Measurements from ENCODE around the gene PLPP3.

PLPP3 gene

DNA sequence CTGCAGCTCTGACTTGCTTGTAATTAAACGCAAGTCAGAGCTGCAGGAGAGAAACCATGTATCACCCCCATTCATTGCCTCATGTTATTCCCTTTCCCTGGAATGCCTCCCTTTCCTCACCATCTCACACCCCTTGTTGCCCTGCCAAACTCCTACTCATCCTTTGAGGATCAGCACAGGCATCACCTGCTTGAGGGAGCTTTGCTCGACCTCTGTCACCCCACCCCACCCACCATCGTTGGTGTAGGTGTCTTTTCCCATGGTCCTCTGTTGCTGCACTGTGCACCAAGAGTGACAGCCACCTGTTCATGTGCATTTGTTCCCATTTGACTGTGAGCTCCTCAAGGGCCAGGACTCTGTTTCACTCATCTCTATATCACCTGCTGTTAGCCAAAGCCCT, 117.2 kb downstream of the PLPP3 start:
- TF ChIP-seq, protein P1, sequence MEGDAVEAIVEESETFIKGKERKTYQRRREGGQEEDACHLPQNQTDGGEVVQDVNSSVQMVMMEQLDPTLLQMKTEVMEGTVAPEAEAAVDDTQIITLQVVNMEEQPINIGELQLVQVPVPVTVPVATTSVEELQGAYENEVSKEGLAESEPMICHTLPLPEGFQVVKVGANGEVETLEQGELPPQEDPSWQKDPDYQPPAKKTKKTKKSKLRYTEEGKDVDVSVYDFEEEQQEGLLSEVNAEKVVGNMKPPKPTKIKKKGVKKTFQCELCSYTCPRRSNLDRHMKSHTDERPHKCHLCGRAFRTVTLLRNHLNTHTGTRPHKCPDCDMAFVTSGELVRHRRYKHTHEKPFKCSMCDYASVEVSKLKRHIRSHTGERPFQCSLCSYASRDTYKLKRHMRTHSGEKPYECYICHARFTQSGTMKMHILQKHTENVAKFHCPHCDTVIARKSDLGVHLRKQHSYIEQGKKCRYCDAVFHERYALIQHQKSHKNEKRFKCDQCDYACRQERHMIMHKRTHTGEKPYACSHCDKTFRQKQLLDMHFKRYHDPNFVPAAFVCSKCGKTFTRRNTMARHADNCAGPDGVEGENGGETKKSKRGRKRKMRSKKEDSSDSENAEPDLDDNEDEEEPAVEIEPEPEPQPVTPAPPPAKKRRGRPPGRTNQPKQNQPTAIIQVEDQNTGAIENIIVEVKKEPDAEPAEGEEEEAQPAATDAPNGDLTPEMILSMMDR (IDR thresholded peaks at IDR 0.05; ENCODE audit: borderline replicate concordance, insufficient read depth, low read depth, low read length) = no peak
- H3K4me3 ChIP-seq (ENCODE audit: low read depth, low read length) = no peak overlapping the region

DNA sequence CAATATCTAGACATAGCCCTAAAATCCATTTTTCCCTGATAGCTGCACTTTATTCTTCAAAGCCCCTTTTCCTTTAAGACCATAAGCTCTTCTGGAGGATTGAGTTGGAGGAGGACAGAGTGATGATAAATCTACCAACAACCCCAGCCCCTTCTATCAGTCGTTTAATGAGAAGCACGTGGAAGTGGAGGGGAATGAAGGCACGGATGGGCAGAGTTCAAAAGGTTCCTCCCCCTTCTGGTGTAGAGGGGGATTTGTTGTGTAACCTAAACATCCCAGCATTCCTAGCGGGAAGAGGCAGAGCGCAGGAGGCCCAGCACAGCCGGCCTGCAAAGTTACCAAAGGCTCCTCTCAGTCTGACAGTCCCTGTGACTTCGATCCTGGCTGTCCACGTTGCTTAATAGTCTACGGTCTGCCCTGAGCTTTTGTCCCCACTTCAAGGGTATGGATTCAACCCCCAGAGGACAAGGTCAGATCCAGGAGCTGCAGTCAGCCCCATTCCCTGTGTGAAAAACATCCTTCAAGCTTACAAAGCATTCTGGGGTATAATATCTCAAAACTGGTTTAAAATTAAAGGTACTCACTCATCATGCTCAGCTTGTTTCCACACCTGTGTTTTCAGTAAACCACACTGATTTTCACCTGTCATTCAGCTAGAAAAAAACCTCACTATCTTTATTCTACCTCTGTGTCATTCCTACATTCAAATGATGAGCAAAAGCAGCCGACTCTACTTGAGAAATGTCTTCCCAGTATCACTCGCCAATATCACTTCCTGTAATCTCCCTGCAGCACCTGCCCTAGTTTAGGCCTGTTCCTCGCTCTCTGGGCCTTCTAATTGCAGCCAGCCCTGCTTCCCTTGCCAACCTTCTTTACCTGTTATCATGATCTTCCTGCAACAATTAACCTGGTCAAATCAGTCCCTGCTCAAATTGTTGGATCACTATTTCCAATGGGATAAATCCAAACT, 117.9 kb downstream of the PLPP3 start:
- TF ChIP-seq, protein P1 (IDR thresholded peaks at IDR 0.05; ENCODE audit: borderline replicate concordance, insufficient read depth, low read depth, low read length) = no peak
- no peak overlapping the region for H3K4me3 ChIP-seq (ENCODE audit: low read depth, low read length)

- TF ChIP-seq, protein P1 (IDR thresholded peaks at IDR 0.05; ENCODE audit: borderline replicate concordance, insufficient read depth, low read depth, low read length) = no peak
- no peak overlapping the region for H3K4me3 ChIP-seq (ENCODE audit: low read depth, low read length)
Measured at GRCh38 chr1:56459260-56459659, 120.1 kb downstream of the PLPP3 start.

DNA sequence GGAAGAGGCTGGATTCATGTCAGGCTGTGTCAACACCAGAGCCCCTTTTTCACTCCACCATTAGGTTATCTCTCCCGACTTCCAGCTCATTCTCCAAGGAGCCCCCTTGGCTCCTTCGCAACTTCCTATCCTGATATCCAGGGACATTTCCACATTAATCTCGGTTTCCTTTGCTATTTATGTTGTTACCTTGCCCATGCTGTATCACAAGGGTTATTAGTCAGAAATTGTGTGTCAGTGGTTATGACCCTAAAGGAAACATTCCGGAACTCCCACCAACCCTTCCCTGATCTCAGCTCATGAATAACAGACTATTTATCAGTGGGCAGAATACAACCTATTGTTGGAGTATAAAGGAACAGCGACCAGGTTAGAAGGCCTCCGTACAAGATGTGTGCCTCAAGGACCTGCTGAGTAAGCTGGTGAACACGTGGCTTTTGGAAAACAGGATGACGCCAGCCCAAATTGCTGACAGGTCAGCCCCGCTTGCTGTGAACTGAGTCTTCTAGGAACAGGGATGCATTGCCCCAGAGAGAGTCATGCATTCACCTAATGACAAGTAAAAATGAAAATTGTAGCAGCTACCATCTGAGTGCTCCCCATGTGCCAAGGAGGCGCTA, 121.5 kb downstream of the PLPP3 start:
- H3K4me3 ChIP-seq (ENCODE audit: low read depth, low read length) = no peak overlapping the region
- TF ChIP-seq, protein P1 (IDR thresholded peaks at IDR 0.05; ENCODE audit: borderline replicate concordance, insufficient read depth, low read depth, low read length) = no peak

DNA sequence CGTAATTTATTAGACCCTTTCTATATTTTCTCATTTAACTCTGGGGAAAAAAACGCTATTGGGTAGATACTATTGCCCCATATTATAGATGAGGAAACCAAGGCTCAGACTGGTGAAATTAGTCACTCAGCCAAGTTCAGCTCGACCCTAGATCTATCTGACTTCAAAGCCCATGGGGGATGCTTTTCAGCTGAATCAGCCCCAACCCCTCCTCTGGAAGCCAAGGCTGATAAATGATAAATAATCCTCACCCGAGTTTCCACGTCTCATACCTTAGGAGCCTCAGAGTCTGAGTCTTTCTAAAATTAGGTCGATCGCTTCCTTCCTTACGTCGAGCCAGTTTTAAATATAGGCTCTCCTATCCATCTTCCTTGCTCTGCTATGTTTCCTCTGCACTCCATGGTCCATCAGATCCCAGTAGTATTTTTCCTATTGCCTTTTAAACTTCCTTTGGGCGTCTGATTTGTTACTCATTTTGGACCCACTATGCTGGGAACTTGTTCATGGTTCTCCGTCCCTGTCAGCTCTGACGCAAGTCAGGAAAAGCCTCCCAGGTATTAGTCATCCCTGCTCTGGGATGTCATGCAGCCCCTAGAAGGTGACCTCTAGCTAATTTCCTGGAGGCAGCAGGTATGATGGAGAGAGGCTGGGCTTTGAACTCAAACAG, 122.8 kb downstream of the PLPP3 start:
- TF ChIP-seq, protein P1 (IDR thresholded peaks at IDR 0.05; ENCODE audit: borderline replicate concordance, insufficient read depth, low read depth, low read length) = no peak
- H3K4me3 ChIP-seq (ENCODE audit: low read depth, low read length) = no peak overlapping the region

GRCh38 chr1:56453417-56454078, 125.8 kb downstream of the PLPP3 start:
- H3K4me3 ChIP-seq (ENCODE audit: low read depth, low read length) = no peak overlapping the region
- TF ChIP-seq, protein P1 (IDR thresholded peaks at IDR 0.05; ENCODE audit: borderline replicate concordance, insufficient read depth, low read depth, low read length) = no peak
